HepG2 (cell line): ENCODE measurements around the gene NAIF1. TPM values are rescaled to one million over a fixed set of nuclear protein-coding genes. Genes with fewer than 3 reads are reported as not detected.

ENCODE experiments used
- ATAC-seq: fragments of 200-7000 bp; cut with Tn5 transposase; 3 replicates; pipeline ENCODE4 v1.9.1; 2020; ENCODE audit warnings: mild to moderate bottlenecking, moderate library complexity
- BruUV-seq: library from RNA; stranded (reverse); fragments of 400-500 nt; replicated peaks from 2 replicates; lab custom pipeline; 2021; lab: Mats Ljungman, UMichigan
- CTCF ChIA-PET: fragments of 300-600 bp; formaldehyde crosslinking; extraction: SDS; loops from one replicate; lab custom pipeline; 2021; ENCODE audit warnings: low total read pairs, inconsistent platforms, low intra/inter-chr PET ratio; lab: Yijun Ruan, JAX
- POLR2A ChIA-PET: fragments of 350-600 bp; sonication (Branson Sonifier 250); formaldehyde crosslinking; loops from one replicate; lab custom pipeline; 2020; ENCODE audit warnings: antibody characterized with exemption, inconsistent platforms; lab: Yijun Ruan, JAX
- DNase-seq: peaks from one replicate; pipeline ENCODE4 v3.0.0-alpha.2; 2015; ENCODE audit warnings: low spot score
- FAIRE-seq: peaks from 3 replicates; lab custom pipeline; 2011; peaks lifted over from hg19 to GRCh38; lab: Jason Lieb, UNC
- H2AFZ ChIP-seq: one replicate; pipeline ENCODE4 v1.6.1; 2011; ENCODE audit warnings: low read length, inconsistent platforms
- H3K27ac ChIP-seq: fragments of 300-600 bp; 3 replicates; pipeline ENCODE4 v1.8.0; 2011; ENCODE audit warnings: mixed run types, mild to moderate bottlenecking, mixed read lengths, low read length, inconsistent platforms; ENCODE audit not compliant: insufficient read depth; ENCODE audit errors: extremely low read length
- H3K27me3 ChIP-seq, 2 experiments: fragments of 200-600 bp in 1 of 2; 2 replicates in 1 of 2; 3 replicates in 1 of 2; pipeline versions ENCODE4 v1.6.0 to v1.8.0; 2011; ENCODE audit warnings: low read length in 2 of 2, mild to moderate bottlenecking in 2 of 2, moderate library complexity in 2 of 2, inconsistent platforms in 1 of 2; ENCODE audit not compliant: insufficient read depth in 2 of 2, control insufficient read depth in 1 of 2
- H3K36me3 ChIP-seq, 2 experiments: fragments of 200-600 bp in 1 of 2; replicated peaks in 1 of 2; 2 replicates in 1 of 2; 3 replicates in 1 of 2; pipeline versions ENCODE4 v1.5.1 to v1.8.0; 2011; ENCODE audit warnings: low read length in 2 of 2, inconsistent platforms in 1 of 2; ENCODE audit not compliant: insufficient read depth in 2 of 2, control insufficient read depth in 1 of 2
- H3K4me1 ChIP-seq: 2 replicates; pipeline ENCODE4 v1.5.1; 2012; ENCODE audit warnings: low read length, inconsistent platforms; ENCODE audit not compliant: insufficient read depth
- H3K4me2 ChIP-seq: 2 replicates; pipeline ENCODE4 v1.6.0; 2011; ENCODE audit warnings: low read depth, low read length, inconsistent platforms
- H3K4me3 ChIP-seq, 3 experiments: fragments of 200-600 bp in 1 of 3; sonication (generic), shearing (Covaris generic) in 1 of 3; replicated peaks in 1 of 3; 2 replicates each; pipeline ENCODE4 v1.5.1; 2011 to 2016; ENCODE audit warnings: low read length in 3 of 3, inconsistent platforms in 2 of 3, low read depth in 2 of 3, mild to moderate bottlenecking in 2 of 3, control low read depth in 1 of 3, mixed read lengths in 1 of 3; ENCODE audit not compliant: insufficient read depth in 1 of 3
- H3K79me2 ChIP-seq: one replicate; pipeline ENCODE4 v1.6.1; 2011; ENCODE audit warnings: low read length, inconsistent platforms; ENCODE audit not compliant: insufficient read depth
- H3K9ac ChIP-seq: 2 replicates; pipeline ENCODE4 v1.6.0; 2011; ENCODE audit warnings: mild to moderate bottlenecking, low read depth, low read length, inconsistent platforms; ENCODE audit not compliant: insufficient read depth
- H3K9me3 ChIP-seq: 2 replicates; pipeline ENCODE4 v1.5.1; 2012; ENCODE audit warnings: mild to moderate bottlenecking, low read length
- H4K20me1 ChIP-seq: 2 replicates; pipeline ENCODE4 v1.6.0; 2011; ENCODE audit warnings: inconsistent platforms, mild to moderate bottlenecking, low read length, moderate library complexity; ENCODE audit not compliant: insufficient read depth
- ATF5 ChIP-seq: sonication (generic); formaldehyde crosslinking; IDR thresholded peaks from 2 replicates; pipeline ENCODE4 v1.4.0; 2020; ENCODE audit warnings: mild to moderate bottlenecking, low read depth, missing genetic modification reagents
- CBX2 ChIP-seq, 2 experiments: fragments of 200-600 bp in 1 of 2; sonication (generic); formaldehyde crosslinking in 1 of 2; IDR thresholded peaks; 2 replicates each; pipeline versions ENCODE4 v1.7.0 to v1.8.1; 2018 to 2022; ENCODE audit warnings: low read depth in 2 of 2, low read length in 1 of 2, mild to moderate bottlenecking in 1 of 2, missing genetic modification reagents in 1 of 2
- MAZ ChIP-seq, 2 experiments: sonication (generic) in 1 of 2; formaldehyde crosslinking in 1 of 2; IDR thresholded peaks; 2 replicates each; pipeline versions ENCODE4 v1.5.0 to v1.6.1; 2012 to 2020; ENCODE audit warnings: low read depth in 2 of 2, mild to moderate bottlenecking in 2 of 2, borderline replicate concordance in 1 of 2, improper control_type of control experiment in 1 of 2, low read length in 1 of 2, missing genetic modification reagents in 1 of 2, moderate library complexity in 1 of 2
- MZF1 ChIP-seq: sonication (generic); formaldehyde crosslinking; IDR thresholded peaks from 2 replicates; pipeline ENCODE4 v1.8.1; 2023; ENCODE audit warnings: mild to moderate bottlenecking, missing genetic modification reagents, borderline replicate concordance
- RNF219 ChIP-seq: sonication (generic); formaldehyde crosslinking; IDR thresholded peaks from 2 replicates; pipeline ENCODE4 v1.5.0; 2020; ENCODE audit warnings: mild to moderate bottlenecking, missing genetic modification reagents
- SP1 ChIP-seq, 2 experiments: fragments of 450-650 bp in 1 of 2; sonication (generic) in 1 of 2; formaldehyde crosslinking in 1 of 2; IDR thresholded peaks; 2 replicates each; pipeline versions ENCODE4 v1.4.0 to v1.6.1; 2016 to 2020; ENCODE audit warnings: missing genetic modification reagents in 1 of 2
- SRF ChIP-seq: IDR thresholded peaks from 2 replicates; pipeline ENCODE4 v1.6.1; 2011; ENCODE audit warnings: mild to moderate bottlenecking, low read depth, low read length, moderate library complexity
- TRAFD1 ChIP-seq: sonication (generic); formaldehyde crosslinking; IDR thresholded peaks from 2 replicates; pipeline ENCODE4 v1.5.1; 2020; ENCODE audit warnings: missing genetic modification reagents, mild to moderate bottlenecking, borderline replicate concordance
- U2AF1 ChIP-seq: fragments of 200-400 bp; formaldehyde crosslinking; optimal IDR thresholded peaks from 2 replicates; pipeline ENCODE3; 2017; ENCODE audit warnings: mild to moderate bottlenecking, low read depth, low read length
- ZBED4 ChIP-seq: sonication (generic); formaldehyde crosslinking; IDR thresholded peaks from 2 replicates; pipeline ENCODE4 v1.4.0; 2020; ENCODE audit warnings: missing genetic modification reagents, borderline replicate concordance
- ZBTB14 ChIP-seq: sonication (generic); formaldehyde crosslinking; IDR thresholded peaks from 2 replicates; pipeline ENCODE4 v1.4.0; 2020; ENCODE audit warnings: missing genetic modification reagents
- ZBTB3 ChIP-seq: sonication (generic); formaldehyde crosslinking; IDR thresholded peaks from 2 replicates; pipeline ENCODE4 v1.4.0; 2020; ENCODE audit warnings: low read depth, mild to moderate bottlenecking, moderate library complexity, missing genetic modification reagents, borderline replicate concordance
- ZKSCAN1 ChIP-seq: fragments of 150-350 bp; IDR thresholded peaks from 2 replicates; pipeline ENCODE4 v1.6.1; 2014; ENCODE audit warnings: low read length
- WGBS: methylation state at CpG from one replicate; pipeline ENCODE4 v1.1.6; 2017; ENCODE audit warnings: low lambda C conversion rate; 5-methylcytosine and 5-hydroxymethylcytosine counted together
- in situ Hi-C: cut with HindIII; loops from 2 replicates; pipeline ENCODE4 v1.10.0; 2017; ENCODE audit warnings: low pct_unique_long_range_greater_than_20kb; ENCODE audit not compliant: extremely low pct_ligation_motif_present
- intact Hi-C: fragments of 100-400 bp; cut with micrococcal nuclease; formaldehyde crosslinking; loops from one replicate; pipeline ENCODE4 v1.10.0; 2022; ENCODE audit not compliant: unreplicated experiment
- polyA plus RNA-seq, 8 experiments: library from polyadenylated mRNA; depleted of rRNA in 3 of 8; stranded (reverse) in 7 of 8; unstranded in 1 of 8; fragments of >200 nt; fragmentation: Illumina TruSeq in 4 of 8; extraction: Trizol in 4 of 8; gene quantifications; 2 replicates each; pipeline versions ENCODE4 v1.2.1 to v1.2.3, GENCODE V29; 2011 to 2016; ENCODE audit warnings: low read depth in 4 of 8, missing spikeins in 1 of 8, mixed read lengths in 1 of 8; ENCODE audit not compliant: insufficient read depth in 1 of 8
- total RNA-seq, 5 experiments: library from RNA; depleted of rRNA; stranded (reverse); fragments of >200 nt; fragmentation: Illumina TruSeq; extraction: Trizol; gene quantifications; 2 replicates each; pipeline ENCODE4 v1.2.3, GENCODE V29; 2016; ENCODE audit warnings: low read depth in 1 of 5

Gene NAIF1
- total and polyA plus RNA-seq, 2 of the 13 experiments (the other 11 are each of a cell fraction or from before 2014, with no cell fraction given), result 6.0 to 6.9 TPM

GRCh38 chr9:128087262-128087661, 20.1 kb upstream of the NAIF1 start:
- Histone ChIP-seq H3K4me3 (no peak overlapping the region), H3K9ac (no peak overlapping the region), H3K4me2 (no peak overlapping the region), H3K36me3 (no peaks in the 10 kb centered on the region; a peak in 2 of 5 replicates), H2AFZ (no peak overlapping the region), H3K4me1 (peaks cover 13% of the 10 kb centered on the region), H3K27ac (no peak overlapping the region), H3K27me3 (no peaks in the 10 kb centered on the region), H3K9me3 (no peaks in the 10 kb centered on the region), H4K20me1 (no peaks in the 10 kb centered on the region), H3K79me2 (peaks cover 17% of the 10 kb centered on the region)
- ChIA-PET CTCF (no interaction called here), POLR2A (interaction anchor here (3.4 kb wide), 1 partner anchor 11 kb away, joined by 17 read pairs; no protein-coding TSS in a partner anchor)
- ATAC-seq (no peak), FAIRE-seq (no peak), DNase-seq (no peak)
- WGBS, result 78% methylated on average over 10 of the region's 10 CpGs
- BruUV-seq, result no TSS peak
- in situ Hi-C loops, result no loop called here
- intact Hi-C loops, result no loop called here
- no peak for TF ChIP-seq U2AF1
- TF ChIP-seq SP1 (IDR thresholded peaks at IDR 0.05), result no peak
- TF ChIP-seq SP1 (CRISPR knock-in tag; IDR thresholded peaks at IDR 0.05), result no peak
- TF ChIP-seq SRF, result no peak
- no peak for TF ChIP-seq ZBED4 (CRISPR knock-in tag)
- TF ChIP-seq MZF1 (CRISPR knock-in tag), result no peak
- no peak for TF ChIP-seq TRAFD1 (CRISPR knock-in tag)
- no peak for TF ChIP-seq RNF219 (CRISPR knock-in tag)
- no peak for TF ChIP-seq ZBTB3
- no peak for TF ChIP-seq ZKSCAN1
- TF ChIP-seq CBX2 (IDR thresholded peaks at IDR 0.05; ENCODE audit: low read depth, low read length), result no peak
- TF ChIP-seq CBX2 (CRISPR knock-in tag; IDR thresholded peaks at IDR 0.05; ENCODE audit: low read depth), result no peak
- no peak for TF ChIP-seq ZBTB14
- no peak for TF ChIP-seq ATF5 (CRISPR knock-in tag)
- no peak for TF ChIP-seq MAZ (IDR thresholded peaks at IDR 0.05; ENCODE audit: borderline replicate concordance, low read depth, low read length)
- no peak for TF ChIP-seq MAZ (CRISPR knock-in tag; IDR thresholded peaks at IDR 0.05; ENCODE audit: low read depth)
